Endothelial cell of umbilical vein (primary cell): ENCODE data around the gene FHIT. TPM values are rescaled to one million over a fixed set of nuclear protein-coding genes. Genes with fewer than 3 reads are reported as not detected.

Experiments used
- BruUV-seq: library from RNA; stranded (reverse); fragments of 400-500 nt; replicated peaks from 2 replicates; lab custom pipeline; 2021; lab: Mats Ljungman, UMichigan
- CTCF ChIA-PET: fragments of 300-600, 350-600 bp; sonication (Branson Sonifier 250); formaldehyde crosslinking; loops from one replicate; lab custom pipeline; 2021; ENCODE audit warnings: antibody characterized with exemption, inconsistent platforms; lab: Charles Lee
- POLR2A ChIA-PET: fragments of 300-600, 350-600 bp; sonication (Branson Sonifier 250); formaldehyde crosslinking; loops from one replicate; lab custom pipeline; 2021; ENCODE audit warnings: antibody characterized with exemption, inconsistent platforms; lab: Charles Lee
- DNase-seq: peaks from one replicate; pipeline ENCODE4 v3.0.0-alpha.2; 2011; ENCODE audit warnings: low read depth, low spot score
- FAIRE-seq: peaks from 2 replicates; lab custom pipeline; 2011; peaks lifted over from hg19 to GRCh38; lab: Jason Lieb, UNC
- H2AFZ ChIP-seq: 2 replicates; pipeline ENCODE4 v1.6.0; 2012; ENCODE audit warnings: low read depth, low read length, control low read depth, inconsistent platforms
- H3K27ac ChIP-seq: 2 replicates; pipeline ENCODE4 v1.5.1; 2011; ENCODE audit warnings: low read depth, mild to moderate bottlenecking, control low read depth, low read length, moderate library complexity; ENCODE audit not compliant: insufficient read depth
- H3K27me3 ChIP-seq, 2 experiments: 2 replicates each; pipeline versions ENCODE4 v1.6.0 to v1.6.1; 2011; ENCODE audit warnings: low read length in 2 of 2, mixed read lengths in 1 of 2; ENCODE audit not compliant: control insufficient read depth in 2 of 2, insufficient read depth in 2 of 2
- H3K36me3 ChIP-seq, 2 experiments: 2 replicates in 1 of 2; 3 replicates in 1 of 2; pipeline ENCODE4 v1.5.1; 2011; ENCODE audit warnings: low read length in 2 of 2, mild to moderate bottlenecking in 1 of 2, moderate library complexity in 1 of 2; ENCODE audit not compliant: control insufficient read depth in 2 of 2, insufficient read depth in 2 of 2; ENCODE audit errors: extremely low read depth in 1 of 2
- H3K4me1 ChIP-seq: 3 replicates; pipeline ENCODE4 v1.5.1; 2011; ENCODE audit warnings: mild to moderate bottlenecking, low read length; ENCODE audit not compliant: control insufficient read depth, insufficient read depth; ENCODE audit errors: extremely low read depth
- H3K4me2 ChIP-seq: 2 replicates; pipeline ENCODE4 v1.6.1; 2011; ENCODE audit warnings: low read length, control low read depth, mixed read lengths; ENCODE audit not compliant: insufficient read depth
- H3K4me3 ChIP-seq, 3 experiments: fragments of 200-600 bp in 1 of 3; sonication (generic), shearing (Covaris generic) in 1 of 3; replicated peaks in 1 of 3; 2 replicates each; pipeline ENCODE4 v1.5.1; 2011 to 2016; ENCODE audit warnings: control low read depth in 3 of 3, low read length in 3 of 3, mild to moderate bottlenecking in 2 of 3, inconsistent platforms in 1 of 3, low read depth in 1 of 3, moderate library complexity in 1 of 3; ENCODE audit not compliant: insufficient read depth in 1 of 3
- H3K79me2 ChIP-seq: 2 replicates; pipeline ENCODE4 v1.6.0; 2012; ENCODE audit warnings: low read length, inconsistent platforms; ENCODE audit not compliant: control insufficient read depth, insufficient read depth
- H3K9ac ChIP-seq: replicated peaks from 2 replicates; pipeline ENCODE3; 2011; ENCODE audit warnings: low read length, control low read depth; ENCODE audit not compliant: insufficient read depth; ENCODE audit errors: extremely low read depth
- H3K9me1 ChIP-seq: replicated peaks from 3 replicates; pipeline ENCODE4 v1.6.0; 2011; ENCODE audit warnings: mild to moderate bottlenecking, low read length; ENCODE audit not compliant: control insufficient read depth, insufficient read depth; ENCODE audit errors: extremely low read depth
- H3K9me3 ChIP-seq: replicated peaks from 2 replicates; pipeline ENCODE4 v1.5.1; 2012; ENCODE audit warnings: low read length, inconsistent platforms; ENCODE audit not compliant: control insufficient read depth, insufficient read depth
- H4K20me1 ChIP-seq: replicated peaks from 2 replicates; pipeline ENCODE3; 2011; ENCODE audit warnings: mild to moderate bottlenecking, low read length; ENCODE audit not compliant: control insufficient read depth, insufficient read depth; ENCODE audit errors: extremely low read depth
- EZH2 ChIP-seq: IDR thresholded peaks from 2 replicates; pipeline ENCODE4 v1.6.1; 2012; ENCODE audit warnings: borderline replicate concordance, low read depth, mild to moderate bottlenecking, moderate library complexity, low read length, inconsistent platforms; ENCODE audit not compliant: severe bottlenecking
- FOS ChIP-seq: IDR thresholded peaks from 2 replicates; pipeline ENCODE4 v1.6.1; 2011; ENCODE audit warnings: mild to moderate bottlenecking, low read length, moderate library complexity, borderline replicate concordance; ENCODE audit not compliant: insufficient read depth
- GATA2 ChIP-seq: IDR thresholded peaks from 2 replicates; pipeline ENCODE4 v1.7.0; 2011; ENCODE audit warnings: low read depth, mild to moderate bottlenecking, moderate library complexity, mixed read lengths, low read length; ENCODE audit not compliant: insufficient read length, insufficient read depth
- JUN ChIP-seq: IDR thresholded peaks from 2 replicates; pipeline ENCODE4 v1.6.1; 2011; ENCODE audit warnings: borderline replicate concordance, low read depth; ENCODE audit not compliant: insufficient read length, insufficient read depth
- MAX ChIP-seq: IDR thresholded peaks from 2 replicates; pipeline ENCODE4 v1.6.1; 2011; ENCODE audit not compliant: insufficient read depth, insufficient read length
- MYC ChIP-seq: IDR thresholded peaks from one replicate; pipeline ENCODE4 v1.6.1; 2011; ENCODE audit warnings: mild to moderate bottlenecking, low read depth, low read length
- POLR2A ChIP-seq: IDR thresholded peaks from 2 replicates; pipeline ENCODE4 v1.6.1; 2012; ENCODE audit warnings: low read depth, mild to moderate bottlenecking, control low read depth, low read length
- POLR2AphosphoS5 ChIP-seq: IDR thresholded peaks from 2 replicates; pipeline ENCODE4 v1.6.1; 2012; ENCODE audit warnings: low read depth, mild to moderate bottlenecking, control low read depth, low read length, moderate library complexity; ENCODE audit not compliant: insufficient read depth
- dilution Hi-C: fragments of 300-500 bp; cut with MboI; formaldehyde crosslinking; loops from one replicate; pipeline ENCODE4 v1.15.0; 2019; ENCODE audit warnings: low sequenced_read_pairs; ENCODE audit not compliant: extremely low pct_ligation_motif_present
- intact Hi-C: fragments of 100-400 bp; cut with micrococcal nuclease; formaldehyde crosslinking; loops from one replicate; pipeline ENCODE4 v1.10.0; 2022
- polyA plus RNA-seq, 4 experiments: library from polyadenylated mRNA; depleted of rRNA in 3 of 4; stranded (reverse) in 3 of 4; unstranded in 1 of 4; fragments of >200 nt; gene quantifications; 2 replicates each; pipeline versions ENCODE4 v1.2.1 to v1.2.3, GENCODE V29; 2011 to 2012; ENCODE audit warnings: missing spikeins in 1 of 4
- total RNA-seq: library from RNA; stranded (reverse); gene quantifications from 2 replicates; pipeline ENCODE4 v1.2.3, GENCODE V29; 2021
- TF ChIP-seq, protein P1 (sequence below), 2 donors: IDR thresholded peaks; 1 replicate in 1 of 2; 2 replicates in 1 of 2; pipeline ENCODE4 v1.5.1; 2011; ENCODE audit warnings: low read length in 2 of 2, mild to moderate bottlenecking in 2 of 2, moderate library complexity in 2 of 2, control low read depth in 1 of 2, inconsistent platforms in 1 of 2, low read depth in 1 of 2; ENCODE audit not compliant: insufficient read depth in 1 of 2; ENCODE audit errors: extremely low read depth in 1 of 2

Gene FHIT
- total and polyA plus RNA-seq, 2 donors (not counting 3 experiments of a cell fraction or from before 2014, with no cell fraction given), result 0.47 to 2.2 TPM

GRCh38 chr3:60250206-60250605 lies 1001.0 kb downstream of the FHIT start:
- H3K4me3 ChIP-seq, result no peak overlapping the region
- dilution Hi-C loops, result no loop called here
- no peaks in the 10 kb centered on the region for H3K36me3 ChIP-seq
- H3K9ac ChIP-seq, result no peak overlapping the region
- no peaks in the 10 kb centered on the region for H3K27me3 ChIP-seq
- TF ChIP-seq MYC (no peak), POLR2AphosphoS5 (no peak), MAX (no peak), FOS (no peak), JUN (no peak), POLR2A (no peak), GATA2 (no peak), EZH2 (no peak)
- TF ChIP-seq, protein P1, sequence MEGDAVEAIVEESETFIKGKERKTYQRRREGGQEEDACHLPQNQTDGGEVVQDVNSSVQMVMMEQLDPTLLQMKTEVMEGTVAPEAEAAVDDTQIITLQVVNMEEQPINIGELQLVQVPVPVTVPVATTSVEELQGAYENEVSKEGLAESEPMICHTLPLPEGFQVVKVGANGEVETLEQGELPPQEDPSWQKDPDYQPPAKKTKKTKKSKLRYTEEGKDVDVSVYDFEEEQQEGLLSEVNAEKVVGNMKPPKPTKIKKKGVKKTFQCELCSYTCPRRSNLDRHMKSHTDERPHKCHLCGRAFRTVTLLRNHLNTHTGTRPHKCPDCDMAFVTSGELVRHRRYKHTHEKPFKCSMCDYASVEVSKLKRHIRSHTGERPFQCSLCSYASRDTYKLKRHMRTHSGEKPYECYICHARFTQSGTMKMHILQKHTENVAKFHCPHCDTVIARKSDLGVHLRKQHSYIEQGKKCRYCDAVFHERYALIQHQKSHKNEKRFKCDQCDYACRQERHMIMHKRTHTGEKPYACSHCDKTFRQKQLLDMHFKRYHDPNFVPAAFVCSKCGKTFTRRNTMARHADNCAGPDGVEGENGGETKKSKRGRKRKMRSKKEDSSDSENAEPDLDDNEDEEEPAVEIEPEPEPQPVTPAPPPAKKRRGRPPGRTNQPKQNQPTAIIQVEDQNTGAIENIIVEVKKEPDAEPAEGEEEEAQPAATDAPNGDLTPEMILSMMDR (IDR thresholded peaks at IDR 0.05; ENCODE audit: extremely low read depth in 1 of 2, insufficient read depth in 1 of 2, low read depth in 1 of 2, low read length in 2 of 2), result no peak
- intact Hi-C loops, result no loop called here
- DNase-seq, result no peak
- POLR2A ChIA-PET, result no interaction called here
- CTCF ChIA-PET, result no interaction called here
- H3K27ac ChIP-seq, result no peak overlapping the region
- peaks cover 2% of the 10 kb centered on the region for H3K9me3 ChIP-seq
- H2AFZ ChIP-seq, result no peak overlapping the region
- no peak for FAIRE-seq
- no peaks in the 10 kb centered on the region for H3K4me1 ChIP-seq
- no peaks in the 10 kb centered on the region for H3K9me1 ChIP-seq
- no peak overlapping the region for H3K4me2 ChIP-seq
- no TSS peak for BruUV-seq
- H3K79me2 ChIP-seq, result no peaks in the 10 kb centered on the region
- H4K20me1 ChIP-seq, result no peaks in the 10 kb centered on the region
